CD14-positive monocyte (primary cell): ENCODE data around the gene GNG13. TPM values are rescaled to one million over a fixed set of nuclear protein-coding genes. Genes with fewer than 3 reads are reported as not detected.

Experiments used
- DNase-seq, 3 donors: peaks; one replicate each; pipeline ENCODE4 v3.0.0-alpha.2; 2011 to 2022
- H2AFZ ChIP-seq: 2 replicates; pipeline ENCODE4 v1.6.0; 2012; ENCODE audit warnings: mild to moderate bottlenecking, low read depth, low read length, inconsistent platforms; ENCODE audit not compliant: insufficient read depth, poor library complexity, severe bottlenecking
- H3K27ac ChIP-seq, 2 donors: 1 replicate in 1 of 2; 2 replicates in 1 of 2; pipeline ENCODE4 v1.5.1; 2012 to 2013; ENCODE audit warnings: low read length in 2 of 2, control low read depth in 1 of 2, inconsistent platforms in 1 of 2, low read depth in 1 of 2, mild to moderate bottlenecking in 1 of 2
- H3K27me3 ChIP-seq, 2 donors: one replicate each; pipeline versions ENCODE4 v1.6.0 to v1.6.1; 2011 to 2013; ENCODE audit warnings: low read length in 2 of 2; ENCODE audit not compliant: control insufficient read depth in 2 of 2, insufficient read depth in 2 of 2
- H3K36me3 ChIP-seq, 2 donors: replicated peaks in 1 of 2; 1 replicate in 1 of 2; 2 replicates in 1 of 2; pipeline versions ENCODE4 v1.5.1 to v1.6.1; 2012 to 2013; ENCODE audit warnings: low read length in 2 of 2, control low read depth in 1 of 2, inconsistent platforms in 1 of 2, mild to moderate bottlenecking in 1 of 2; ENCODE audit not compliant: insufficient read depth in 2 of 2, control insufficient read depth in 1 of 2
- H3K4me1 ChIP-seq, 2 donors: 1 replicate in 1 of 2; 2 replicates in 1 of 2; pipeline versions ENCODE4 v1.5.1 to v1.6.1; 2012 to 2013; ENCODE audit warnings: low read length in 2 of 2, control low read depth in 1 of 2, inconsistent platforms in 1 of 2, mild to moderate bottlenecking in 1 of 2, moderate library complexity in 1 of 2; ENCODE audit not compliant: insufficient read depth in 2 of 2, control insufficient read depth in 1 of 2
- H3K4me2 ChIP-seq: replicated peaks from 2 replicates; pipeline ENCODE3; 2012; ENCODE audit warnings: low read length, moderate library complexity, mild to moderate bottlenecking; ENCODE audit not compliant: poor library complexity, severe bottlenecking; ENCODE audit errors: extremely low read depth
- H3K4me3 ChIP-seq, 3 experiments: fragments of 200-600 bp in 1 of 3; sonication (generic) in 1 of 3; replicated peaks in 1 of 3; 1 replicate in 2 of 3; 2 replicates in 1 of 3; pipeline ENCODE4 v1.5.1; 2011 to 2013; ENCODE audit warnings: low read length in 3 of 3, mild to moderate bottlenecking in 3 of 3, control low read depth in 2 of 3, low read depth in 2 of 3, inconsistent platforms in 1 of 3, moderate library complexity in 1 of 3
- H3K79me2 ChIP-seq: 2 replicates; pipeline ENCODE4 v1.6.0; 2012; ENCODE audit warnings: mild to moderate bottlenecking, control low read depth, inconsistent platforms, low read length, moderate library complexity; ENCODE audit not compliant: insufficient read depth
- H3K9ac ChIP-seq: 2 replicates; pipeline ENCODE4 v1.6.0; 2017; ENCODE audit warnings: low read length, mild to moderate bottlenecking; ENCODE audit not compliant: insufficient read depth, poor library complexity, severe bottlenecking
- H3K9me3 ChIP-seq, 2 donors: replicated peaks in 1 of 2; 1 replicate in 1 of 2; 2 replicates in 1 of 2; pipeline versions ENCODE4 v1.5.1 to v1.6.1; 2012 to 2013; ENCODE audit warnings: low read length in 2 of 2, control low read depth in 1 of 2; ENCODE audit not compliant: control insufficient read depth in 1 of 2, insufficient read depth in 1 of 2
- H4K20me1 ChIP-seq: 2 replicates; pipeline ENCODE4 v1.6.0; 2012; ENCODE audit warnings: mild to moderate bottlenecking, low read length, control low read depth, moderate library complexity; ENCODE audit not compliant: insufficient read depth
- H3K27ac Mint-ChIP-seq, 7 donors: one replicate each; pipeline ENCODE4 v1.8.0; 2020; ENCODE audit warnings: mild to moderate bottlenecking in 7 of 7, mixed read lengths in 7 of 7, moderate library complexity in 6 of 7, inconsistent platforms in 2 of 7
- H3K27me3 Mint-ChIP-seq, 3 donors: one replicate each; pipeline ENCODE4 v1.8.0; 2021 to 2022; ENCODE audit warnings: low read depth in 3 of 3, mild to moderate bottlenecking in 3 of 3, mixed read lengths in 3 of 3, moderate library complexity in 3 of 3, inconsistent platforms in 1 of 3
- H3K36me3 Mint-ChIP-seq, 2 donors: one replicate each; pipeline ENCODE4 v1.8.0; 2020; ENCODE audit warnings: mixed read lengths in 2 of 2, inconsistent platforms in 1 of 2, mild to moderate bottlenecking in 1 of 2
- H3K4me1 Mint-ChIP-seq: one replicate; pipeline ENCODE4 v1.8.0; 2020; ENCODE audit warnings: mild to moderate bottlenecking, mixed read lengths
- H3K4me3 Mint-ChIP-seq, 2 donors: one replicate each; pipeline ENCODE4 v1.8.0; 2020; ENCODE audit warnings: mild to moderate bottlenecking in 2 of 2, mixed read lengths in 2 of 2, moderate library complexity in 1 of 2
- H3K9me3 Mint-ChIP-seq, 7 donors: one replicate each; pipeline ENCODE4 v1.8.0; 2020 to 2022; ENCODE audit warnings: mixed read lengths in 7 of 7, mild to moderate bottlenecking in 6 of 7, moderate library complexity in 6 of 7, inconsistent platforms in 2 of 7
- CTCF ChIP-seq: fragments of 200-600 bp; IDR thresholded peaks from one replicate; pipeline ENCODE4 v1.8.0; 2022; ENCODE audit warnings: antibody characterized with exemption, mild to moderate bottlenecking
- WGBS: methylation state at CpG from one replicate; pipeline ENCODE4 v1.1.5; 2013; ENCODE audit warnings: missing lambda C conversion rate; ENCODE audit not compliant: insufficient coverage; 5-methylcytosine and 5-hydroxymethylcytosine counted together
- intact Hi-C, 2 donors: fragments of 100-400 bp; cut with micrococcal nuclease; formaldehyde crosslinking; loops; one replicate each; pipeline versions ENCODE4 v1.15.0 to v1.15.1; 2023
- polyA plus RNA-seq, 3 donors: library from polyadenylated mRNA; depleted of rRNA in 1 of 3; unstranded in 2 of 3; stranded (reverse) in 1 of 3; fragments of 300-500 nt in 2 of 3; fragments of >200 nt in 1 of 3; fragmentation: Illumina TruSeq in 2 of 3; gene quantifications; 1 replicate in 2 of 3; 2 replicates in 1 of 3; pipeline ENCODE4 v1.2.3, GENCODE V29; 2012 to 2021

Gene GNG13
- polyA plus RNA-seq, 3 donors: not detected

- Histone ChIP-seq H3K4me3 (no peak overlapping the region), H3K27me3 (no peaks in the 10 kb centered on the region), H3K4me2 (no peak overlapping the region), H3K9ac (no peak overlapping the region), H3K36me3 (no peaks in the 10 kb centered on the region), H3K4me1 (no peaks in the 10 kb centered on the region), H4K20me1 (no peaks in the 10 kb centered on the region), H2AFZ (no peak overlapping the region), H3K27ac (no peak overlapping the region), H3K79me2 (no peaks in the 10 kb centered on the region), H3K9me3 (no peaks in the 10 kb centered on the region)
- Mint-ChIP-seq H3K9me3 (peaks cover 0 to 1% (median 0%) of the 10 kb centered on the region in 7 donors), H3K36me3 (no peaks in the 10 kb centered on the region), H3K4me3 (no peak overlapping the region), H3K4me1 (peaks cover 1% of the 10 kb centered on the region), H3K27ac (no peak overlapping the region), H3K27me3 (peaks cover 7 to 14% (median 13%) of the 10 kb centered on the region in 3 donors)
- 98% methylated on average over 22 of the region's 24 CpGs for WGBS
- TF ChIP-seq CTCF: no peak
- DNase-seq: no peak
- intact Hi-C loops: loop anchor here in 1 of 2 donors (10.0 kb wide), 1 partner anchor 97 kb away; no protein-coding TSS in a partner anchor
Measured at GRCh38 chr16:827513-827912, 27.0 kb upstream of the GNG13 start.

- Mint-ChIP-seq H3K4me1 (no peaks in the 10 kb centered on the region), H3K9me3 (peaks cover 0 to 2% (median 0%) of the 10 kb centered on the region in 7 donors), H3K27ac (no peak overlapping the region), H3K36me3 (no peaks in the 10 kb centered on the region), H3K27me3 (peaks cover 8 to 15% (median 13%) of the 10 kb centered on the region in 3 donors), H3K4me3 (peak overlapping the region in 1 of 2 donors; percentile 9)
- H2AFZ ChIP-seq: no peak overlapping the region
- H3K79me2 ChIP-seq: no peaks in the 10 kb centered on the region
- no peaks in the 10 kb centered on the region for H3K4me1 ChIP-seq
- WGBS: 67% methylated on average over 24 of the region's 36 CpGs
- H3K27me3 ChIP-seq: no peaks in the 10 kb centered on the region
- no peak overlapping the region for H3K27ac ChIP-seq
- H3K9ac ChIP-seq: no peak overlapping the region
- H3K9me3 ChIP-seq: no peaks in the 10 kb centered on the region
- intact Hi-C loops: loop anchor here in 1 of 2 donors (10.0 kb wide), 1 partner anchor 99 kb away; no protein-coding TSS in a partner anchor
- no peak overlapping the region for H3K4me2 ChIP-seq
- no peak for DNase-seq
- H3K36me3 ChIP-seq: no peaks in the 10 kb centered on the region
- no peaks in the 10 kb centered on the region for H4K20me1 ChIP-seq
- TF ChIP-seq CTCF: no peak
- H3K4me3 ChIP-seq: no peak overlapping the region
Measured at GRCh38 chr16:825341-826061, 25.0 kb upstream of the GNG13 start.
